Measurements from ENCODE around the gene PTPN18. TPM values are rescaled to one million over a fixed set of nuclear protein-coding genes. Genes with fewer than 3 reads are reported as not detected.
A peak's percentile ranks its signal among the peaks of the same experiment; 100 is the strongest.

PTPN18 gene
- total and polyA plus RNA-seq, 3 donors from 2014 or later: 23.3 to 33.0 (median 23.4) TPM

DNA sequence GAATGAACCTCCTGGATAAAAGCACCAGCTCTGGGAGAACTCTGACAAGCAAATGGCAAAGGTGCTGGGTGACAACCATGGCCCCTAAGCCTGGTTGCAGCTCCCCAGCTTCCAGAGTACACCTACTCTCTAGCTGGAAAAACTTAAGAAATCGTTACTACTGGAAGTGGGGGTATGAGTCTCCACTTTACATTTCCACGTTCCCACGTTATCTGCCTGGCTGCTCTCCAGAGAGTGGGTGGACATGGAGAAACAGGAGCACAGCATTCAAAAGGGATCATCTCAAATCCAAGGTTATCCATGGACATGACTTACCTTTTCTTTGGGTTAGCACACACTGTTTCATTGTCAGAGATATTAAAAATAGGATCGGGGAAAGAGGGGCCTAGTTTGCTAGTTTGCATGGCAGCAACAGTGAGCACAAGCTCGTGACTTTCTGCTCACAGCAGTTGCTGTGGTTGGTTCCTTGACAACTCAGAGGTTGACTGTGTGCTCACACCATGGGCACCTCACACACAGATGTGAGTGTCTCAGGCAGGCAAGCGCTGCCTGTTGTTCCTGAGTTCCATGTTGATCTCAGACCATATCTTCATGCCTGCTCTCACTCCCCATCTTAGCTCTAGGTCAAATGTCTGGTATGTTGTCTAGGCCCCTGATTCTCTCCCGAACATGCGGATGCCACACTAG lies 32.5 kb downstream of the PTPN18 start:
- no peaks in the 10 kb centered on the region for H3K36me3 ChIP-seq (ENCODE audit: low read depth, missing control alignments)
- WGBS, 2 donors: 57 to 63% methylated on average over 8 of the region's 8 CpGs
- H3K9me3 ChIP-seq: no peaks in the 10 kb centered on the region
- H3K27ac ChIP-seq: peak overlapping the region; percentile 18 to 51
- H3K4me3 ChIP-seq: no peak overlapping the region
- no peak for TF ChIP-seq POLR2A (IDR thresholded peaks at IDR 0.05)
- TF ChIP-seq, protein P1, sequence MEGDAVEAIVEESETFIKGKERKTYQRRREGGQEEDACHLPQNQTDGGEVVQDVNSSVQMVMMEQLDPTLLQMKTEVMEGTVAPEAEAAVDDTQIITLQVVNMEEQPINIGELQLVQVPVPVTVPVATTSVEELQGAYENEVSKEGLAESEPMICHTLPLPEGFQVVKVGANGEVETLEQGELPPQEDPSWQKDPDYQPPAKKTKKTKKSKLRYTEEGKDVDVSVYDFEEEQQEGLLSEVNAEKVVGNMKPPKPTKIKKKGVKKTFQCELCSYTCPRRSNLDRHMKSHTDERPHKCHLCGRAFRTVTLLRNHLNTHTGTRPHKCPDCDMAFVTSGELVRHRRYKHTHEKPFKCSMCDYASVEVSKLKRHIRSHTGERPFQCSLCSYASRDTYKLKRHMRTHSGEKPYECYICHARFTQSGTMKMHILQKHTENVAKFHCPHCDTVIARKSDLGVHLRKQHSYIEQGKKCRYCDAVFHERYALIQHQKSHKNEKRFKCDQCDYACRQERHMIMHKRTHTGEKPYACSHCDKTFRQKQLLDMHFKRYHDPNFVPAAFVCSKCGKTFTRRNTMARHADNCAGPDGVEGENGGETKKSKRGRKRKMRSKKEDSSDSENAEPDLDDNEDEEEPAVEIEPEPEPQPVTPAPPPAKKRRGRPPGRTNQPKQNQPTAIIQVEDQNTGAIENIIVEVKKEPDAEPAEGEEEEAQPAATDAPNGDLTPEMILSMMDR (IDR thresholded peaks at IDR 0.05): no peak
- H3K27me3 ChIP-seq: no peaks in the 10 kb centered on the region
- no peak for DNase-seq
- peaks cover 40% of the 10 kb centered on the region for H3K4me1 ChIP-seq
- intact Hi-C loops (cut with DNase I; ENCODE audit: low total_unique reads): no loop called here

DNA sequence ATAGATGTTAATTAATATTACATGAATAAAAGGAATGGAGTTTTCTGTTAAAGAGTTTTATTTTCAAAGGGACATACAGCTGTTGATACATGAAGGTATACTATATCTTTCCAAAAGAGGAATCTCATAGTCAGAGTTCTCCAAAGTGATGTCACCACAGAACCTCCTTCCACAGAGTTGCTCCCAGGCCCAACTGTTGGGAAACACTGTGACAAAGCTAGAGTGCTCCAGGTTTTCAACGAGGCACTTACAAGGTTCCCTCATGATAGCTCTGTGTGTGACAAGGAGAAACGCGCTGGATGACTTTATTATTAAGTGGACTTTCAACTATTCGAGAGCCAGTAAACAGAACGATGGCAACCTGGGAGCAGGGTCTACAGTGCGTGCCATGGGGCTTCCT lies 33.5 kb downstream of the PTPN18 start:
- DNase-seq: no peak
- WGBS, 2 donors: 91 to 94% methylated on average over 6 of the region's 6 CpGs
- no peak overlapping the region for H3K27ac ChIP-seq
- intact Hi-C loops (cut with DNase I; ENCODE audit: low total_unique reads): no loop called here
- H3K4me1 ChIP-seq: peaks cover 40% of the 10 kb centered on the region
- no peaks in the 10 kb centered on the region for H3K27me3 ChIP-seq
- H3K9me3 ChIP-seq: no peaks in the 10 kb centered on the region
- no peak for TF ChIP-seq POLR2A (IDR thresholded peaks at IDR 0.05)
- TF ChIP-seq, protein P1 (IDR thresholded peaks at IDR 0.05): no peak
- no peaks in the 10 kb centered on the region for H3K36me3 ChIP-seq (ENCODE audit: low read depth, missing control alignments)
- no peak overlapping the region for H3K4me3 ChIP-seq

DNA sequence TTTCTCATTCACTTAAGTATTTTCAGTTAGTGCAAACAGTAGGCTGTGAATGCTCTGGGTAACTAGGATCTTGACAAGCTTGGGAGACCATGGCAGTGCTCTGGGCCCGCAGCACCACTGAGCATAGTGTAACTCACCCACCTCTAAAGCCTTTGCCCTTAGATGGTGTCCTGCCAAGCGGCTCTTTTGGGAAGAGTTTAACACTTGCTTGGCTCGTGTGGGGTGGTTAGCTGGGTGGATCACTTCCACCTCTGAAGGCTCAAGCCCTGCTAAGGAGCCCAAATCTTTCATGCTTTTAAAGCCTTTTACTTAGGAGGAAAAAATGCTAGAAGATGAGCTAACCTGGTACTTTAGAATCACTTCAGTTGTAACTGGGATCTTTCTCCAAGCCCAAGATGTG lies 33.9 kb downstream of the PTPN18 start:
- WGBS, 2 donors: 83 to 87% methylated on average over 2 to 3 of the region's 3 CpGs
- intact Hi-C loops (cut with DNase I; ENCODE audit: low total_unique reads): no loop called here
- Histone ChIP-seq H3K9me3 (no peaks in the 10 kb centered on the region), H3K36me3 (ENCODE audit: low read depth, missing control alignments) (no peaks in the 10 kb centered on the region), H3K4me1 (peaks cover 40% of the 10 kb centered on the region), H3K27me3 (no peaks in the 10 kb centered on the region), H3K27ac (peak overlapping the region in 1 of 2 donors; percentile 90), H3K4me3 (no peak overlapping the region)
- no peak for DNase-seq
- no peak for TF ChIP-seq POLR2A (IDR thresholded peaks at IDR 0.05)
- TF ChIP-seq, protein P1 (IDR thresholded peaks at IDR 0.05): no peak

DNA sequence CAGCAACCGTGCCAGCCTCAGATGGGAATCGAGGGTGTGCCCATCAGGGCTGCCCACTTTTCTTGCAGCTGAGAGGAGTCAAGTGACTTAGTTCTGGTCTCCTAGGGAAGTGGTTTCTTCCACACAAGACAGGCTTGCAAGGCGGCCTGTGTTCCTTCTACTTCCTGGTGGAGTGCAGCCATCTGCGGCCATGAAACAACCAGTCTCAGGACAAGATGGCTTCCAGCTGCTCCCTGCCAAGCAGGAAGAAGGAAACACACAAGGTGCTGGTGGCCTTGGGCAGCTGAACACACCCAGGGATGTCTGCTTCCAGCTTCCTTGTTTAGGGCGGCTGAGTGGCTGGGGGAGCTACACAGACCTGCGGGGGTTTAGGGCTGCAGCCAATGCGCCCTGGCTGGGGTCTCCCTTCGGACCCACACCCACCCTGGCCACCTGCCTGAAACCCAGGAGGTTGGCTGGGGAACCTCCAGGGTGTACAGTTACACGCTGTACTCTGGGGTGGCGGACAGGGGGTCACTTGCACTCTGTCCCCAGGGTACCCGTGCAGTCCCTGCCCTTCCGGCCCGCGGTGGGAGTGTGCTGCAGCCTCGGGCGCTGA lies 34.7 kb downstream of the PTPN18 start:
- no peak for TF ChIP-seq POLR2A (IDR thresholded peaks at IDR 0.05)
- TF ChIP-seq, protein P1 (IDR thresholded peaks at IDR 0.05): no peak
- Histone ChIP-seq H3K9me3 (no peaks in the 10 kb centered on the region), H3K27me3 (no peaks in the 10 kb centered on the region), H3K27ac (peak overlapping the region; percentile 90 to 92), H3K4me3 (peak overlapping the region; percentile 69 to 77), H3K4me1 (peaks cover 40% of the 10 kb centered on the region), H3K36me3 (ENCODE audit: low read depth, missing control alignments) (no peaks in the 10 kb centered on the region)
- intact Hi-C loops (cut with DNase I; ENCODE audit: low total_unique reads): no loop called here
- peak; percentile 46 for DNase-seq
- 8 to 30% methylated on average over 8 to 16 of the region's 16 CpGs for WGBS, 2 donors
